ENCODE data around the gene CREB3L4. TPM values are rescaled to one million over a fixed set of nuclear protein-coding genes. Genes with fewer than 3 reads are reported as not detected.

Gene CREB3L4
- total and polyA plus RNA-seq, 2 of the 13 experiments (the other 11 are each of a cell fraction or from before 2014, with no cell fraction given) = 9.9 to 18.7 TPM

GRCh38 chr1:153958111-153958960 is 9.4 kb upstream of the CREB3L4 start, which contains the start of gene CRTC2 (continued):
- peak; percentile 62; the same call in 1 of the 2 replicates for TF ChIP-seq ZNF800 (CRISPR knock-in tag; IDR thresholded peaks at IDR 0.05)
- peak; percentile 28; the same call in 1 of the 2 replicates for TF ChIP-seq CBFB (CRISPR knock-in tag; IDR thresholded peaks at IDR 0.05)
- 0 out of 2 replicates have a peak, but pooled peaks have one; percentile 18 for TF ChIP-seq SMYD3 (CRISPR knock-in tag; IDR thresholded peaks at IDR 0.05)
- peak; percentile 86 for TF ChIP-seq ETV5 (CRISPR knock-in tag; IDR thresholded peaks at IDR 0.05; ENCODE audit: borderline replicate concordance)
- peak; percentile 53; the same call in 1 of the 2 replicates for TF ChIP-seq MED1 (CRISPR knock-in tag; IDR thresholded peaks at IDR 0.05)
- no peak for TF ChIP-seq SNAI1 (CRISPR knock-in tag; IDR thresholded peaks at IDR 0.05; ENCODE audit: borderline replicate concordance)
- TF ChIP-seq ZNF777 (CRISPR knock-in tag; IDR thresholded peaks at IDR 0.05) = peak; percentile 76
- TF ChIP-seq CAMTA2 (CRISPR knock-in tag; IDR thresholded peaks at IDR 0.05; ENCODE audit: borderline replicate concordance) = no peak
- TF ChIP-seq ZBTB21 (CRISPR knock-in tag; IDR thresholded peaks at IDR 0.05) = no peak
- peak; percentile 98 for TF ChIP-seq ELF4 (CRISPR knock-in tag; IDR thresholded peaks at IDR 0.05; ENCODE audit: borderline replicate concordance)
- no peak for TF ChIP-seq CC2D1A (CRISPR knock-in tag; IDR thresholded peaks at IDR 0.05)
- 0 out of 2 replicates have a peak, but pooled peaks have one; percentile 39 for TF ChIP-seq ZNF354B (CRISPR knock-in tag; IDR thresholded peaks at IDR 0.05)
- TF ChIP-seq ZNF784 (CRISPR knock-in tag; IDR thresholded peaks at IDR 0.05; ENCODE audit: borderline replicate concordance) = peak; percentile 73; the same call in 1 of the 2 replicates
- no peak for TF ChIP-seq IKZF1 (IDR thresholded peaks at IDR 0.05)
- TF ChIP-seq, protein P1, sequence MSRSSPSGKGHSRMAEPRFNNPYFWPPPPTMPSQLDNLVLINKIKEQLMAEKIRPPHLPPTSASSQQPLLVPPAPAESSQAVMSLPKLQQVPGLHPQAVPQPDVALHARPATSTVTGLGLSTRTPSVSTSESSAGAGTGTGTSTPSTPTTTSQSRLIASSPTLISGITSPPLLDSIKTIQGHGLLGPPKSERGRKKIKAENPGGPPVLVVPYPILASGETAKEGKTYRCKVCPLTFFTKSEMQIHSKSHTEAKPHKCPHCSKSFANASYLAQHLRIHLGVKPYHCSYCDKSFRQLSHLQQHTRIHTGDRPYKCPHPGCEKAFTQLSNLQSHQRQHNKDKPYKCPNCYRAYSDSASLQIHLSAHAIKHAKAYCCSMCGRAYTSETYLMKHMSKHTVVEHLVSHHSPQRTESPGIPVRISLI (CRISPR knock-in tag; IDR thresholded peaks at IDR 0.05; ENCODE audit: borderline replicate concordance) = no peak
- no peak; the same call in 1 of the 2 replicates for TF ChIP-seq ETV6 (CRISPR knock-in tag; conservative IDR thresholded peaks at IDR 0.05)
- TF ChIP-seq HNF4A (CRISPR knock-in tag; IDR thresholded peaks at IDR 0.05) = no peak
- TF ChIP-seq, protein P2, sequence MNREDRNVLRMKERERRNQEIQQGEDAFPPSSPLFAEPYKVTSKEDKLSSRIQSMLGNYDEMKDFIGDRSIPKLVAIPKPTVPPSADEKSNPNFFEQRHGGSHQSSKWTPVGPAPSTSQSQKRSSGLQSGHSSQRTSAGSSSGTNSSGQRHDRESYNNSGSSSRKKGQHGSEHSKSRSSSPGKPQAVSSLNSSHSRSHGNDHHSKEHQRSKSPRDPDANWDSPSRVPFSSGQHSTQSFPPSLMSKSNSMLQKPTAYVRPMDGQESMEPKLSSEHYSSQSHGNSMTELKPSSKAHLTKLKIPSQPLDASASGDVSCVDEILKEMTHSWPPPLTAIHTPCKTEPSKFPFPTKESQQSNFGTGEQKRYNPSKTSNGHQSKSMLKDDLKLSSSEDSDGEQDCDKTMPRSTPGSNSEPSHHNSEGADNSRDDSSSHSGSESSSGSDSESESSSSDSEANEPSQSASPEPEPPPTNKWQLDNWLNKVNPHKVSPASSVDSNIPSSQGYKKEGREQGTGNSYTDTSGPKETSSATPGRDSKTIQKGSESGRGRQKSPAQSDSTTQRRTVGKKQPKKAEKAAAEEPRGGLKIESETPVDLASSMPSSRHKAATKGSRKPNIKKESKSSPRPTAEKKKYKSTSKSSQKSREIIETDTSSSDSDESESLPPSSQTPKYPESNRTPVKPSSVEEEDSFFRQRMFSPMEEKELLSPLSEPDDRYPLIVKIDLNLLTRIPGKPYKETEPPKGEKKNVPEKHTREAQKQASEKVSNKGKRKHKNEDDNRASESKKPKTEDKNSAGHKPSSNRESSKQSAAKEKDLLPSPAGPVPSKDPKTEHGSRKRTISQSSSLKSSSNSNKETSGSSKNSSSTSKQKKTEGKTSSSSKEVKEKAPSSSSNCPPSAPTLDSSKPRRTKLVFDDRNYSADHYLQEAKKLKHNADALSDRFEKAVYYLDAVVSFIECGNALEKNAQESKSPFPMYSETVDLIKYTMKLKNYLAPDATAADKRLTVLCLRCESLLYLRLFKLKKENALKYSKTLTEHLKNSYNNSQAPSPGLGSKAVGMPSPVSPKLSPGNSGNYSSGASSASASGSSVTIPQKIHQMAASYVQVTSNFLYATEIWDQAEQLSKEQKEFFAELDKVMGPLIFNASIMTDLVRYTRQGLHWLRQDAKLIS (CRISPR knock-in tag; IDR thresholded peaks at IDR 0.05) = no peak
- peak; percentile 53; the same call in 1 of the 2 replicates for TF ChIP-seq ZFP90 (CRISPR knock-in tag; IDR thresholded peaks at IDR 0.05; ENCODE audit: borderline replicate concordance)
- peak; percentile 57; the same call in 1 of the 2 replicates for TF ChIP-seq MAX (IDR thresholded peaks at IDR 0.05)
- TF ChIP-seq ZNF232 (CRISPR knock-in tag; IDR thresholded peaks at IDR 0.05; ENCODE audit: borderline replicate concordance) = 0 out of 2 replicates have a peak, but pooled peaks have one; percentile 68
- no peak for TF ChIP-seq TGIF2 (CRISPR knock-in tag; IDR thresholded peaks at IDR 0.05)

All from HepG2 (cell line).